Keratinocyte (primary cell): Measurements from ENCODE around the gene SSMEM1. TPM values are rescaled to one million over a fixed set of nuclear protein-coding genes. Genes with fewer than 3 reads are reported as not detected.

Experiments used
- DNase-seq: peaks from one replicate; pipeline ENCODE4 v3.0.0-alpha.2; 2011; ENCODE audit warnings: low read depth, missing footprints, low spot score
- FAIRE-seq: peaks from 2 replicates; lab custom pipeline; 2011; peaks lifted over from hg19 to GRCh38; lab: Jason Lieb, UNC
- H2AFZ ChIP-seq: 2 replicates; pipeline ENCODE4 v1.6.0; 2012; ENCODE audit warnings: low read length, control low read depth, inconsistent platforms; ENCODE audit not compliant: control insufficient read depth
- H3K27ac ChIP-seq: 2 replicates; pipeline ENCODE4 v1.5.1; 2011; ENCODE audit warnings: low read length; ENCODE audit not compliant: control insufficient read depth, insufficient read depth
- H3K27me3 ChIP-seq: 3 replicates; pipeline ENCODE4 v1.6.0; 2011; ENCODE audit warnings: low read length; ENCODE audit not compliant: control insufficient read depth, insufficient read depth; ENCODE audit errors: extremely low read depth
- H3K36me3 ChIP-seq, 2 experiments: 2 replicates in 1 of 2; 3 replicates in 1 of 2; pipeline ENCODE4 v1.5.1; 2011; ENCODE audit warnings: low read length in 2 of 2, mild to moderate bottlenecking in 1 of 2; ENCODE audit not compliant: control insufficient read depth in 2 of 2, insufficient read depth in 2 of 2; ENCODE audit errors: extremely low read depth in 1 of 2
- H3K4me1 ChIP-seq: 3 replicates; pipeline ENCODE4 v1.5.1; 2011; ENCODE audit warnings: low read length; ENCODE audit not compliant: control insufficient read depth, insufficient read depth; ENCODE audit errors: extremely low read depth
- H3K4me2 ChIP-seq: 3 replicates; pipeline ENCODE4 v1.6.0; 2011; ENCODE audit warnings: low read depth, low read length; ENCODE audit not compliant: control insufficient read depth, insufficient read depth; ENCODE audit errors: extremely low read depth
- H3K4me3 ChIP-seq, 3 experiments: fragments of 200-600 bp in 1 of 3; sonication (generic) in 1 of 3; 2 replicates in 2 of 3; 3 replicates in 1 of 3; pipeline ENCODE4 v1.5.1; 2011 to 2016; ENCODE audit warnings: low read length in 3 of 3, mild to moderate bottlenecking in 3 of 3, control low read depth in 2 of 3, inconsistent platforms in 1 of 3, low read depth in 1 of 3, mixed read lengths in 1 of 3, mixed run types in 1 of 3, moderate library complexity in 1 of 3; ENCODE audit not compliant: control insufficient read depth in 2 of 3, insufficient read depth in 2 of 3; ENCODE audit errors: extremely low read depth in 1 of 3
- H3K79me2 ChIP-seq: 2 replicates; pipeline ENCODE4 v1.6.0; 2012; ENCODE audit warnings: low read length; ENCODE audit not compliant: control insufficient read depth, insufficient read depth
- H3K9ac ChIP-seq: 3 replicates; pipeline ENCODE4 v1.6.0; 2011; ENCODE audit warnings: low read length; ENCODE audit not compliant: control insufficient read depth, insufficient read depth; ENCODE audit errors: extremely low read depth
- H3K9me1 ChIP-seq: 3 replicates; pipeline ENCODE4 v1.6.0; 2011; ENCODE audit warnings: low read length; ENCODE audit not compliant: control insufficient read depth, insufficient read depth; ENCODE audit errors: extremely low read depth
- H3K9me3 ChIP-seq: 2 replicates; pipeline ENCODE4 v1.5.1; 2012; ENCODE audit warnings: low read depth, low read length; ENCODE audit not compliant: control insufficient read depth
- H4K20me1 ChIP-seq: 3 replicates; pipeline ENCODE4 v1.6.0; 2011; ENCODE audit warnings: low read length; ENCODE audit not compliant: control insufficient read depth, insufficient read depth; ENCODE audit errors: extremely low read depth
- EZH2 ChIP-seq: IDR thresholded peaks from one replicate; pipeline ENCODE4 v1.6.1; 2012; ENCODE audit warnings: inconsistent platforms, mild to moderate bottlenecking, low read length, moderate library complexity
- dilution Hi-C: fragments of 300-500 bp; cut with MboI; formaldehyde crosslinking; loops from one replicate; pipeline ENCODE4 v1.7.0; 2020; ENCODE audit warnings: low sequenced_read_pairs; ENCODE audit not compliant: extremely low pct_ligation_motif_present
- polyA minus RNA-seq, 3 experiments: library from RNA; depleted of rRNA, polyadenylated mRNA; stranded (reverse); fragments of >200 nt; gene quantifications; 1 replicate in 1 of 3; 2 replicates in 1 of 3; 3 replicates in 1 of 3; pipeline ENCODE4 v1.2.3, GENCODE V29; 2011
- polyA plus RNA-seq, 5 experiments: library from polyadenylated mRNA; depleted of rRNA in 3 of 5; stranded (reverse) in 3 of 5; stranded (forward) in 1 of 5; unstranded in 1 of 5; fragments of >200 nt; gene quantifications; 1 replicate in 1 of 5; 2 replicates in 3 of 5; 3 replicates in 1 of 5; pipeline versions ENCODE4 v1.2.1 to v1.2.3, GENCODE V29; 2011 to 2012; ENCODE audit warnings: missing spikeins in 2 of 5, low read depth in 1 of 5, low replicate concordance in 1 of 5
- TF ChIP-seq, protein P1 (sequence below), 3 experiments: IDR thresholded peaks in 1 of 3; conservative IDR thresholded peaks in 1 of 3; optimal IDR thresholded peaks in 1 of 3; 2 replicates in 2 of 3; 3 replicates in 1 of 3; pipeline versions ENCODE3 to v1.5.1; 2011; ENCODE audit warnings: low read length in 3 of 3, mild to moderate bottlenecking in 3 of 3, moderate library complexity in 2 of 3, control low read depth in 1 of 3, inconsistent platforms in 1 of 3; ENCODE audit not compliant: insufficient read depth in 2 of 3; ENCODE audit errors: extremely low read depth in 1 of 3

The SSMEM1 gene, protein sequence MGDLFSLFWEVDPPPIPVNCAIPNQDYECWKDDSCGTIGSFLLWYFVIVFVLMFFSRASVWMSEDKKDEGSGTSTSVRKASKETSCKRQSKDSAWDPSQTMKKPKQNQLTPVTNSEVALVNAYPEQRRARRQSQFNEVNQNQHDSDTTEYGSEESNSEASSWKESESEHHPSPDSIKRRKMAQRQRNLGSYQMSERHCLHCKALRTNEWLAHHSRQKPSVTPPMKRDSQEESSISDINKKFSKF
- polyA plus RNA-seq, result not detected in 3 replicates
- polyA plus RNA-seq (2011; ENCODE audit: low read depth), result not detected
- not detected in 2 replicates for polyA plus RNA-seq (2011; cell fraction: cytosol; rRNA removed)
- polyA plus RNA-seq (2011; cell fraction: nucleus; rRNA removed), result not detected in 2 replicates
- polyA plus RNA-seq (2012; ENCODE audit: low replicate concordance), result not detected in 2 replicates
- polyA minus RNA-seq, result not detected in 3 replicates
- not detected for polyA minus RNA-seq (2011; cell fraction: cytosol; rRNA and poly(A)+ RNA removed)
- polyA minus RNA-seq (2011; cell fraction: nucleus; rRNA and poly(A)+ RNA removed), result not detected in 2 replicates

DNA sequence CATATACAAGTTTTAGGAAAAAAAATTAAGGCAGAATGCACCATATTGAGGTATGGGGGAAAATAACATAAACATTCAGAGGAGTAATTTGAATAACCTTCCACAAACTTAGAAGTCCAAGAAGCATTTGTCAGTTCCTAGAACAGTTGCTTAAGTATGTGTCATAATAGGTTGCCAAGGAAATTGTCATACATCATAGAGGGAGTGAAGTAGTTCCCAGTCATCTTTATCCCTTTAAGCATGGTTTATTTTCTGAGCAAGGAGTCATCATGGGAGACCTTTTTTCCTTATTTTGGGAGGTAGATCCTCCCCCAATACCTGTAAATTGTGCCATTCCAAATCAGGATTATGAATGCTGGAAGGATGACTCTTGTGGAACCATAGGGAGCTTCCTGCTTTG, at the start of gene SSMEM1:
SSMEM1 (plus strand) TSS at position 219 of the 400 bp plus-strand sequence; CDS start at position 270, 51 bp downstream.
- FAIRE-seq (no peak), DNase-seq (peak; percentile 35)
- H4K20me1 ChIP-seq, result no peaks in the 10 kb centered on the region
- H3K9ac ChIP-seq, result no peak within 1 kb of the TSS
- H3K27me3 ChIP-seq, result no peaks in the 10 kb centered on the region
- peak within 1 kb of the TSS; percentile 62 for H2AFZ ChIP-seq
- H3K36me3 ChIP-seq, result peaks cover 0 to 2% of the 10 kb centered on the region in 2 experiments
- H3K4me3 ChIP-seq, result no peak within 1 kb of the TSS
- H3K4me2 ChIP-seq, result no peak within 1 kb of the TSS
- no peak within 1 kb of the TSS for H3K27ac ChIP-seq
- peaks cover 11% of the 10 kb centered on the region for H3K4me1 ChIP-seq
- H3K79me2 ChIP-seq, result peaks cover 14% of the 10 kb centered on the region
- H3K9me3 ChIP-seq, result no peaks in the 10 kb centered on the region
- TF ChIP-seq, protein P1, sequence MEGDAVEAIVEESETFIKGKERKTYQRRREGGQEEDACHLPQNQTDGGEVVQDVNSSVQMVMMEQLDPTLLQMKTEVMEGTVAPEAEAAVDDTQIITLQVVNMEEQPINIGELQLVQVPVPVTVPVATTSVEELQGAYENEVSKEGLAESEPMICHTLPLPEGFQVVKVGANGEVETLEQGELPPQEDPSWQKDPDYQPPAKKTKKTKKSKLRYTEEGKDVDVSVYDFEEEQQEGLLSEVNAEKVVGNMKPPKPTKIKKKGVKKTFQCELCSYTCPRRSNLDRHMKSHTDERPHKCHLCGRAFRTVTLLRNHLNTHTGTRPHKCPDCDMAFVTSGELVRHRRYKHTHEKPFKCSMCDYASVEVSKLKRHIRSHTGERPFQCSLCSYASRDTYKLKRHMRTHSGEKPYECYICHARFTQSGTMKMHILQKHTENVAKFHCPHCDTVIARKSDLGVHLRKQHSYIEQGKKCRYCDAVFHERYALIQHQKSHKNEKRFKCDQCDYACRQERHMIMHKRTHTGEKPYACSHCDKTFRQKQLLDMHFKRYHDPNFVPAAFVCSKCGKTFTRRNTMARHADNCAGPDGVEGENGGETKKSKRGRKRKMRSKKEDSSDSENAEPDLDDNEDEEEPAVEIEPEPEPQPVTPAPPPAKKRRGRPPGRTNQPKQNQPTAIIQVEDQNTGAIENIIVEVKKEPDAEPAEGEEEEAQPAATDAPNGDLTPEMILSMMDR (optimal IDR thresholded peaks at IDR 0.05 in 1 of 3, IDR thresholded peaks at IDR 0.05 in 1 of 3, conservative IDR thresholded peaks at IDR 0.05 in 1 of 3; ENCODE audit: extremely low read depth in 1 of 3, insufficient read depth in 2 of 3, low read length in 3 of 3), result no peak
- no peaks in the 10 kb centered on the region for H3K9me1 ChIP-seq
- dilution Hi-C loops, result no loop called here

GRCh38 chr7:130160023-130160422, 47.6 kb upstream of the SSMEM1 start:
- no peak overlapping the region for H3K4me3 ChIP-seq
- H3K79me2 ChIP-seq, result no peaks in the 10 kb centered on the region
- no peak overlapping the region for H3K4me2 ChIP-seq
- no peak for FAIRE-seq
- H3K36me3 ChIP-seq, result peaks cover 2 to 11% of the 10 kb centered on the region in 2 experiments
- H3K27me3 ChIP-seq, result no peaks in the 10 kb centered on the region
- no peaks in the 10 kb centered on the region for H3K9me1 ChIP-seq
- TF ChIP-seq, protein P1 (optimal IDR thresholded peaks at IDR 0.05 in 1 of 3, IDR thresholded peaks at IDR 0.05 in 1 of 3, conservative IDR thresholded peaks at IDR 0.05 in 1 of 3; ENCODE audit: extremely low read depth in 1 of 3, insufficient read depth in 2 of 3, low read length in 3 of 3), result no peak
- no peak for TF ChIP-seq EZH2
- H3K27ac ChIP-seq, result no peak overlapping the region
- no peak overlapping the region for H3K9ac ChIP-seq
- no peaks in the 10 kb centered on the region for H3K4me1 ChIP-seq
- H2AFZ ChIP-seq, result no peak overlapping the region
- dilution Hi-C loops, result no loop called here
- H4K20me1 ChIP-seq, result no peaks in the 10 kb centered on the region
- no peaks in the 10 kb centered on the region for H3K9me3 ChIP-seq
- DNase-seq, result no peak
